HEK293 (cell line): ENCODE data around the gene SULT2B1.
A peak's percentile ranks its signal among the peaks of the same experiment; 100 is the strongest.

ENCODE experiments used
- CTCF ChIA-PET: fragments of 350-600 bp; formaldehyde crosslinking; extraction: SDS; loops from one replicate; lab custom pipeline; 2021; ENCODE audit warnings: antibody characterized with exemption; lab: Yijun Ruan, JAX
- POLR2A ChIA-PET: fragments of 300-600 bp; formaldehyde crosslinking; extraction: SDS; loops from one replicate; lab custom pipeline; 2020; ENCODE audit warnings: antibody characterized with exemption, inconsistent platforms; lab: Yijun Ruan, JAX
- H3K27ac ChIP-seq: fragments of 200-500 bp; sonication (Bioruptor generic); 2 replicates; pipeline ENCODE4 v1.5.1; 2014; ENCODE audit warnings: low read depth, low read length, control low read depth, inconsistent platforms; ENCODE audit errors: extremely low read depth
- H3K36me3 ChIP-seq, 2 experiments: fragments of 200-500 bp in 1 of 2; sonication (Bioruptor generic) in 1 of 2; 1 replicate in 1 of 2; 2 replicates in 1 of 2; pipeline ENCODE4 v1.5.1; 2014 to 2017; ENCODE audit warnings: inconsistent platforms in 2 of 2, low read length in 2 of 2; ENCODE audit not compliant: control insufficient read depth in 2 of 2, insufficient read depth in 1 of 2
- H3K4me1 ChIP-seq: fragments of 200-500 bp; sonication (Bioruptor generic); 2 replicates; pipeline ENCODE4 v1.5.1; 2014; ENCODE audit warnings: mild to moderate bottlenecking, low read length, inconsistent platforms; ENCODE audit not compliant: control insufficient read depth, insufficient read depth
- H3K4me3 ChIP-seq: 2 replicates; pipeline ENCODE4 v1.5.1; 2011; ENCODE audit warnings: low read depth, mild to moderate bottlenecking, control low read depth, low read length, moderate library complexity
- H3K9me3 ChIP-seq: fragments of 200-500 bp; sonication (Bioruptor generic); 2 replicates; pipeline ENCODE4 v1.5.1; 2014; ENCODE audit warnings: low read depth, low read length, inconsistent platforms; ENCODE audit not compliant: control insufficient read depth, insufficient read depth
- EGR2 ChIP-seq: fragments of 450-650 bp; formaldehyde crosslinking; IDR thresholded peaks from 2 replicates; pipeline ENCODE4 v1.5.1; 2016; ENCODE audit warnings: low read depth, missing biosample characterization, missing genetic modification characterization
- ZNF2 ChIP-seq: fragments of 450-650 bp; formaldehyde crosslinking; IDR thresholded peaks from 2 replicates; pipeline ENCODE4 v1.5.1; 2016; ENCODE audit warnings: missing biosample characterization, missing genetic modification characterization
- ZNF214 ChIP-seq: fragments of 450-650 bp; formaldehyde crosslinking; IDR thresholded peaks from 2 replicates; pipeline ENCODE4 v1.5.1; 2017; ENCODE audit warnings: missing biosample characterization, mild to moderate bottlenecking, missing genetic modification characterization, borderline replicate concordance
- ZNF266 ChIP-seq: fragments of 450-650 bp; formaldehyde crosslinking; IDR thresholded peaks from 2 replicates; pipeline ENCODE4 v1.5.1; 2016; ENCODE audit warnings: missing biosample characterization, missing genetic modification characterization, low read depth
- ZNF341 ChIP-seq: fragments of 450-650 bp; formaldehyde crosslinking; IDR thresholded peaks from 2 replicates; pipeline ENCODE4; 2016; ENCODE audit warnings: low read depth, missing biosample characterization, missing genetic modification characterization
- ZNF473 ChIP-seq: fragments of 450-650 bp; formaldehyde crosslinking; IDR thresholded peaks from 2 replicates; pipeline ENCODE4 v1.5.1; 2017; ENCODE audit warnings: missing biosample characterization, missing genetic modification characterization
- ZNF48 ChIP-seq: fragments of 450-650 bp; formaldehyde crosslinking; IDR thresholded peaks from 2 replicates; pipeline ENCODE4 v1.5.1; 2016; ENCODE audit warnings: missing biosample characterization, missing genetic modification characterization
- ZNF600 ChIP-seq: fragments of 450-650 bp; formaldehyde crosslinking; IDR thresholded peaks from 2 replicates; pipeline ENCODE4 v1.5.1; 2016; ENCODE audit warnings: missing biosample characterization, missing genetic modification characterization
- ZNF629 ChIP-seq: fragments of 450-650 bp; formaldehyde crosslinking; IDR thresholded peaks from 2 replicates; pipeline ENCODE4 v1.5.1; 2017; ENCODE audit warnings: missing biosample characterization, missing genetic modification characterization
- ZNF664 ChIP-seq: fragments of 450-650 bp; formaldehyde crosslinking; IDR thresholded peaks from 2 replicates; pipeline ENCODE4 v1.5.1; 2016; ENCODE audit warnings: missing biosample characterization, missing genetic modification characterization
- ZNF670 ChIP-seq: fragments of 450-650 bp; formaldehyde crosslinking; IDR thresholded peaks from 2 replicates; pipeline ENCODE4 v1.5.1; 2016; ENCODE audit warnings: missing biosample characterization, missing genetic modification characterization, low read depth
- ZNF768 ChIP-seq: fragments of 450-650 bp; formaldehyde crosslinking; IDR thresholded peaks from 2 replicates; pipeline ENCODE4 v1.5.1; 2018; ENCODE audit warnings: missing biosample characterization, mild to moderate bottlenecking, missing genetic modification characterization
- ZNF792 ChIP-seq: fragments of 450-650 bp; formaldehyde crosslinking; IDR thresholded peaks from 2 replicates; pipeline ENCODE4 v1.5.1; 2016; ENCODE audit warnings: missing biosample characterization, missing genetic modification characterization
- TF ChIP-seq, protein P1 (sequence below): fragments of 450-650 bp; formaldehyde crosslinking; IDR thresholded peaks from 2 replicates; pipeline ENCODE4 v1.5.1; 2016; ENCODE audit warnings: missing biosample characterization, missing genetic modification characterization
- TF ChIP-seq, protein P2 (sequence below): fragments of 450-650 bp; formaldehyde crosslinking; IDR thresholded peaks from 2 replicates; pipeline ENCODE4 v1.5.1; 2016; ENCODE audit warnings: missing biosample characterization, missing genetic modification characterization
- TF ChIP-seq, protein P3 (sequence below): fragments of 450-650 bp; formaldehyde crosslinking; IDR thresholded peaks from 2 replicates; pipeline ENCODE4 v1.5.1; 2017; ENCODE audit warnings: missing biosample characterization, missing genetic modification characterization
- TF ChIP-seq, protein P4 (sequence below): fragments of 450-650 bp; formaldehyde crosslinking; IDR thresholded peaks from 2 replicates; pipeline ENCODE4 v1.5.1; 2016; ENCODE audit warnings: missing biosample characterization, missing genetic modification characterization
- TF ChIP-seq, protein P5 (sequence below): fragments of 450-650 bp; formaldehyde crosslinking; IDR thresholded peaks from 2 replicates; pipeline ENCODE4 v1.5.1; 2016; ENCODE audit warnings: missing biosample characterization, missing genetic modification characterization

Gene SULT2B1

DNA sequence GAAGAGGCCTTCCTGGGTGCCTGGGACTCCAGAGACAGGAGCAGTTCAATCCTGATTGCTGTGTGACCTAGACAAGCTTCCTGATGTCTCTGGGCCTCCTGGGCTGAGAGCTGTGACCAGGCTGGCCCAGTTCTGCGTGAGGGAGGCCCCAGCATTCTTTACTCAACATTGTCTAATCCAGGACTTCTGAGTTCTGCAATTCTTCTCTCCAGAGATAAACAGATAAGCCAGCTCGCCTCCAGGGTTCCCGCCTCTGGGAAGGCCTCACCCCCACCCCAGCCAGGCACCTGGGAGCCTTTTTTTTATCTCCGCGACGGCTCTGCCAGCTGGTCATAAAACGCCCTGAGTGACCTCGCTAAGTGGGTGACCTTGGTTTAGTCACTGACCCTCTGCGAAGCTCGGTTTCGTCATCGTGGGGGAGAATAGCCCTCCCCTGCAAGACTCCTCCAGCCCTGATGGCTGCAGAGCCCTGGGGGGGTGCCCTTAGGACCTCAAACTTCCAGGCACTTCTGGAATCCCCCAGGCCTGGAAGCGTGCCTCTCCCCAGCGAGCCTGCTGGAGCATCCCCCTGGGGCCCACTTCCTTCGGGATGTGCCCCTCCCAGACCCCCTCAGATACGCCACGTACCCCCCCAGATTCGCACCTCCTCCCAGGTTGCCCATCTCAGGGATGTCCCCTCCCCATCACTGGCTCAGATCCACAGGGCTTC is 1.9 kb downstream of the SULT2B1 start (continued):
- TF ChIP-seq, protein P1, sequence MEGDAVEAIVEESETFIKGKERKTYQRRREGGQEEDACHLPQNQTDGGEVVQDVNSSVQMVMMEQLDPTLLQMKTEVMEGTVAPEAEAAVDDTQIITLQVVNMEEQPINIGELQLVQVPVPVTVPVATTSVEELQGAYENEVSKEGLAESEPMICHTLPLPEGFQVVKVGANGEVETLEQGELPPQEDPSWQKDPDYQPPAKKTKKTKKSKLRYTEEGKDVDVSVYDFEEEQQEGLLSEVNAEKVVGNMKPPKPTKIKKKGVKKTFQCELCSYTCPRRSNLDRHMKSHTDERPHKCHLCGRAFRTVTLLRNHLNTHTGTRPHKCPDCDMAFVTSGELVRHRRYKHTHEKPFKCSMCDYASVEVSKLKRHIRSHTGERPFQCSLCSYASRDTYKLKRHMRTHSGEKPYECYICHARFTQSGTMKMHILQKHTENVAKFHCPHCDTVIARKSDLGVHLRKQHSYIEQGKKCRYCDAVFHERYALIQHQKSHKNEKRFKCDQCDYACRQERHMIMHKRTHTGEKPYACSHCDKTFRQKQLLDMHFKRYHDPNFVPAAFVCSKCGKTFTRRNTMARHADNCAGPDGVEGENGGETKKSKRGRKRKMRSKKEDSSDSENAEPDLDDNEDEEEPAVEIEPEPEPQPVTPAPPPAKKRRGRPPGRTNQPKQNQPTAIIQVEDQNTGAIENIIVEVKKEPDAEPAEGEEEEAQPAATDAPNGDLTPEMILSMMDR (tag by site-specific recombination) = no peak
- TF ChIP-seq ZNF473 (no peak), ZNF48 (tag by site-specific recombination) (no peak), ZNF670 (tag by site-specific recombination) (no peak), ZNF600 (tag by site-specific recombination) (no peak), ZNF266 (tag by site-specific recombination) (no peak), EGR2 (tag by site-specific recombination) (peak; percentile 35; the same call in 1 of the 2 replicates), ZNF768 (peak; percentile 91), ZNF214 (no peak), ZNF629 (peak; percentile 54; the same call in 1 of the 2 replicates), ZNF2 (tag by site-specific recombination) (no peak)
- TF ChIP-seq, protein P2, sequence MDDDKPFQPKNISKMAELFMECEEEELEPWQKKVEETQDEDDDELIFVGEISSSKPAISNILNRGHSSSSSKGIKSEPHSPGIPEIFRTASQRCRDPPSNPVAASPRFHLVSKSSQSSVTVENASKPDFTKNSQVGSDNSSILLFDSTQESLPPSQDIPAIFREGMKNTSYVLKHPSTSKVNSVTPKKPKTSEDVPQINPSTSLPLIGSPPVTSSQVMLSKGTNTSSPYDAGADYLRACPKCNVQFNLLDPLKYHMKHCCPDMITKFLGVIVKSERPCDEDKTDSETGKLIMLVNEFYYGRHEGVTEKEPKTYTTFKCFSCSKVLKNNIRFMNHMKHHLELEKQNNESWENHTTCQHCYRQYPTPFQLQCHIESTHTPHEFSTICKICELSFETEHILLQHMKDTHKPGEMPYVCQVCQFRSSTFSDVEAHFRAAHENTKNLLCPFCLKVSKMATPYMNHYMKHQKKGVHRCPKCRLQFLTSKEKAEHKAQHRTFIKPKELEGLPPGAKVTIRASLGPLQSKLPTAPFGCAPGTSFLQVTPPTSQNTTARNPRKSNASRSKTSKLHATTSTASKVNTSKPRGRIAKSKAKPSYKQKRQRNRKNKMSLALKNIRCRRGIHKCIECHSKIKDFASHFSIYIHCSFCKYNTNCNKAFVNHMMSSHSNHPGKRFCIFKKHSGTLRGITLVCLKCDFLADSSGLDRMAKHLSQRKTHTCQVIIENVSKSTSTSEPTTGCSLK (tag by site-specific recombination) = no peak
- TF ChIP-seq, protein P3, sequence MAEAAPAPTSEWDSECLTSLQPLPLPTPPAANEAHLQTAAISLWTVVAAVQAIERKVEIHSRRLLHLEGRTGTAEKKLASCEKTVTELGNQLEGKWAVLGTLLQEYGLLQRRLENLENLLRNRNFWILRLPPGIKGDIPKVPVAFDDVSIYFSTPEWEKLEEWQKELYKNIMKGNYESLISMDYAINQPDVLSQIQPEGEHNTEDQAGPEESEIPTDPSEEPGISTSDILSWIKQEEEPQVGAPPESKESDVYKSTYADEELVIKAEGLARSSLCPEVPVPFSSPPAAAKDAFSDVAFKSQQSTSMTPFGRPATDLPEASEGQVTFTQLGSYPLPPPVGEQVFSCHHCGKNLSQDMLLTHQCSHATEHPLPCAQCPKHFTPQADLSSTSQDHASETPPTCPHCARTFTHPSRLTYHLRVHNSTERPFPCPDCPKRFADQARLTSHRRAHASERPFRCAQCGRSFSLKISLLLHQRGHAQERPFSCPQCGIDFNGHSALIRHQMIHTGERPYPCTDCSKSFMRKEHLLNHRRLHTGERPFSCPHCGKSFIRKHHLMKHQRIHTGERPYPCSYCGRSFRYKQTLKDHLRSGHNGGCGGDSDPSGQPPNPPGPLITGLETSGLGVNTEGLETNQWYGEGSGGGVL (tag by site-specific recombination) = peak; percentile 90

DNA sequence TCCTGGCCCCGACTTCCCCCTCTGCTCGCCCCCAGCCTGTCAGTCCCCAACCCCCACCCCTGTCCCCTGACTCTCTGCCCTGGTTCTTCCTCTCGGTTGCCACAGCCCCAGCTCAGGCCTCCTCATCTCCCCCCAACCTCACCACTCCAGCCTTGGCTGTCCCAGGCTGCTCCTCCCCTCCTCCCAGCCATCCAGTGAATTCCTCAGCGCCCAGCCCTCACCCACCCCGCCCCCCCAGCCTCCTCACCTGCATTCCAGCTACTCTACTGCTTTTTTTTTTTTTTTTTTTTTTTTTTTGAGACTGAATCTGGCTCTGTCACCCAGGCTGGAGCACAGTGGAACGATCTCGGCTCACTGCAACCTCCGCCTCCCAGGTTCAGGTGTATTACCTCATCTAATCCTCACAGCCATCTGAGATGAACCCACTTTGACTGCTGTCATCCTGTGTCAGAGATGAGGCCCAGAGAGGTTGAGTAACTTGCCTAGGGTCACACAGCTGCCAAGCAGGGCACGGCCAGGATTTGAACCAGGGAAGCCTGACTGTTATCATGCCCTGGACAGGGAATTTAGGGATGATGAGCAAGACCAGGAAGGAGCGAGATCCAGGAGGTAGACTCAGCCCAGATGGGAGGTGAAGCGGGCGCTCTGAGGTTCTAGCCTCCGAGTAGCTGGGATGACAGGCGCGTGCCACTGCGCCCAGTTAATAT is 2.6 kb downstream of the SULT2B1 start:
- TF ChIP-seq ZNF664 = peak; percentile 73
- peak; percentile 90 for TF ChIP-seq ZNF768
- TF ChIP-seq, protein P4, sequence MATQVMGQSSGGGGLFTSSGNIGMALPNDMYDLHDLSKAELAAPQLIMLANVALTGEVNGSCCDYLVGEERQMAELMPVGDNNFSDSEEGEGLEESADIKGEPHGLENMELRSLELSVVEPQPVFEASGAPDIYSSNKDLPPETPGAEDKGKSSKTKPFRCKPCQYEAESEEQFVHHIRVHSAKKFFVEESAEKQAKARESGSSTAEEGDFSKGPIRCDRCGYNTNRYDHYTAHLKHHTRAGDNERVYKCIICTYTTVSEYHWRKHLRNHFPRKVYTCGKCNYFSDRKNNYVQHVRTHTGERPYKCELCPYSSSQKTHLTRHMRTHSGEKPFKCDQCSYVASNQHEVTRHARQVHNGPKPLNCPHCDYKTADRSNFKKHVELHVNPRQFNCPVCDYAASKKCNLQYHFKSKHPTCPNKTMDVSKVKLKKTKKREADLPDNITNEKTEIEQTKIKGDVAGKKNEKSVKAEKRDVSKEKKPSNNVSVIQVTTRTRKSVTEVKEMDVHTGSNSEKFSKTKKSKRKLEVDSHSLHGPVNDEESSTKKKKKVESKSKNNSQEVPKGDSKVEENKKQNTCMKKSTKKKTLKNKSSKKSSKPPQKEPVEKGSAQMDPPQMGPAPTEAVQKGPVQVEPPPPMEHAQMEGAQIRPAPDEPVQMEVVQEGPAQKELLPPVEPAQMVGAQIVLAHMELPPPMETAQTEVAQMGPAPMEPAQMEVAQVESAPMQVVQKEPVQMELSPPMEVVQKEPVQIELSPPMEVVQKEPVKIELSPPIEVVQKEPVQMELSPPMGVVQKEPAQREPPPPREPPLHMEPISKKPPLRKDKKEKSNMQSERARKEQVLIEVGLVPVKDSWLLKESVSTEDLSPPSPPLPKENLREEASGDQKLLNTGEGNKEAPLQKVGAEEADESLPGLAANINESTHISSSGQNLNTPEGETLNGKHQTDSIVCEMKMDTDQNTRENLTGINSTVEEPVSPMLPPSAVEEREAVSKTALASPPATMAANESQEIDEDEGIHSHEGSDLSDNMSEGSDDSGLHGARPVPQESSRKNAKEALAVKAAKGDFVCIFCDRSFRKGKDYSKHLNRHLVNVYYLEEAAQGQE (tag by site-specific recombination) = no peak
- peak; percentile 30; the same call in 1 of the 2 replicates for TF ChIP-seq ZNF341
- TF ChIP-seq ZNF792 (tag by site-specific recombination) = no peak
- TF ChIP-seq, protein P5, sequence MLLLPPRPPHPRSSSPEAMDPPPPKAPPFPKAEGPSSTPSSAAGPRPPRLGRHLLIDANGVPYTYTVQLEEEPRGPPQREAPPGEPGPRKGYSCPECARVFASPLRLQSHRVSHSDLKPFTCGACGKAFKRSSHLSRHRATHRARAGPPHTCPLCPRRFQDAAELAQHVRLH (tag by site-specific recombination) = 0 out of 2 replicates have a peak, but pooled peaks have one; percentile 23
- no peak overlapping the region for H3K27ac ChIP-seq

More for the DNA sequence above, 2.6 kb downstream of the SULT2B1 start:
- Histone ChIP-seq H3K36me3 (no peaks in the 10 kb centered on the region), H3K4me1 (peaks cover 3% of the 10 kb centered on the region; the same call in 1 of the 2 replicates), H3K9me3 (no peaks in the 10 kb centered on the region), H3K4me3 (no peak overlapping the region)
- CTCF ChIA-PET = interaction anchor here (0.8 to 1.8 kb wide), 2 partner anchors 34 to 48 kb away, joined by 3 to 7 read pairs; no protein-coding TSS in a partner anchor
- POLR2A ChIA-PET = interaction anchor here (0.6 to 1.4 kb wide), 9 partner anchors 11 to 1122 kb away, joined by 3 to 6 read pairs (median 4); no protein-coding TSS in a partner anchor
